HG03108 (cell line): ENCODE measurements around the gene SRMS.
"Not testable (repeated sequence)": the region's sequence is repeated elsewhere in the genome, so short reads cannot be mapped to it uniquely, and the experiment has no call there.

ENCODE experiments used
- ATAC-seq: cut with Tn5 transposase; IDR thresholded peaks from one replicate; pipeline ENCODE4 v1.9.1; 2021; ENCODE audit warnings: moderate library complexity; ENCODE audit not compliant: unreplicated experiment

Gene SRMS

DNA sequence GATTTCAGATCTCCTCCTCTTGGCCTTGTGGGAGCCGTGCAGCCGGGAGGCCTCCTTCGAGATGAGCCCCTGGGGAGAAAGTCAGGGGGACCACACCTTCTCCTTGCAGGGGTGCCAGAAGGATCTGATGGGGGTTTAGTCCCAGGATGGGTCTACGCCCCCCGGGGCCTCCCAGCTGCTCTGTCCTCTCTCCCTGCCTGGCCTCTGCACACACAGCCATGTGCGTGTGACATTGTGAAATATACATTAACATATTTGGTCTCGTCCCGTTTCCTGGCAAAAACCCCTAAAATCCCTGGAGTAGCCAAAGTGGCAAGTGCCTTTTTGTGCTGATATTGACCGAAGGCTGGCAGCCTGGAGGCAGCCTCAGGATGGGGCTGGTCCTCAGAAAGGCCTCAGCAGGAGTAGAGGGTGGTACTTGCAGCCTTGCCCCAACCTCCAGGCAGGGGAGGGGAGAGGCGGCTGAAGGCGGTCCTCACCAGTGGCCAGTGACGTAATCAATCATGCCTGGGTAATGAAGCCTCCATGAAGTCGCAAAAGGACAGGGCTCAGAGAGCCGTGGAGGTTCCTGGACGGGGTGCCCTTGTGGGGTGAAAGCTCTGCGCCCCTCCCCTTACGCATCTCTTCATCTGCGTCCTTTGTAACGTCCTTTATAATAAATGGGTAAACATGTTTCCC lies 31.6 kb upstream of the SRMS start:
- ATAC-seq = no peak

DNA sequence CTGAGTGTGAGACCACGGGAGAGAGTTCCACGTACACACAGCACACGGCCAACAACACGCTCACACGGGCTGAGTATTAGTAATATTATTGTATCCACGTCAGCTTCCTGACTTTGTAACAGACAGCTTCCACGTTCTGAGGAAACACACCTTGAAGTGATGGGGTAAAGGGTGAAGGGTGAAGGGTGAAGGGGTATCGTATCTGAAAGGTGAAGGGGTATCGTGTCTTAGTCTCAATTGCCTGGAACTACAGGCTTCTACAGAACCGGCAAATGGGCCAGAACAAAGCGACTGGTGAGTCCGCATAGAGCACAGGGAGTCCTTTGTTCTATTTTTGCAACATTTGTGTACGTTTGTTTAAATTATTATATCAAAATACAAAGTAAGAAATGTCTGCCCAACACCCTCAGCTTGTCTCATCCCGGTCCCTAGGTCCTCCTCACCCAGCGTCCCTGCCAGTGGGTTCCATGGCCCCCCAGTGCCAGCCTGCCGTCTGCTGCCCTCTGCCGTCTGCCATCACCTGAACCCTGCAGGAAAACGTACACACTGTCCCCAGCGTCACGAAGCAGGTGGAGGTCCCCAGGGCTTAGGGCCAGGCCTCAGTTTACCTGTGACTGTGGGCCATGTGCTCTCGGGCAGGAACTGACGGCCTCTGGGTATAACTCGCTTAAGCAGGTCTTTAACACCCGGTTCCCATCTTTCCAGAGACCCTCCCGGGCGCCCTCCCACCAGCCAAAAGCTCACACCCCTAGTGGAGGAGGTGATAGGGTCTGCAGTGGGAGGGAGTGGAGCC lies 30.9 kb upstream of the SRMS start:
- ATAC-seq = no peak

DNA sequence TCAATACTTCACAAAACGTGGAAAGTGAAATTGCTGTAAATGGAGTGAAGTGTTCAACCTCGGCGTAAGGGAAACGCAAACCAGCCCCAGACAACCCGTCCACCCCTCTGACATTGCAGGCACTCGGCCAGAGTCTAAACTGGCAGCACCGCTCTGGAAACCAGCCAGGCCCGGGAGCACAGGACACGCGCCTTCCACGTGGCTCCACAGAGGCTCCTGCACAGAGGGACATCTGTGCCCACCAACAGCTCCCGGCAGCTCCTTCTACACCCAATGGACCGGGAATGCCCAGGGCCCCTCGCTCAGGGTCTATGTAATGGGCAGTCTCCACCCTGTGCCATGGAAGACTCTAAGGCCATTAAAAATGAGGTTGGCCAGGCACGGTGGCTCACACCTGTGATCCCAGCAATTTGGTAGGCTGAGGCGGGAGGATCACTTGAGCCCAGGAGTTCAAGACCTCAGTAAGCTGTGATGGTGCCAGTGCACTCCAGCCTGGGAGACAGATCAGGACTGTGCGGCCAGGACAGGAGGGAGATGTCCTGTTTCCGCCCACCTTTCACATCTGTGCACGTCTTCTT lies 29.9 kb upstream of the SRMS start:
- ATAC-seq = no peak

DNA sequence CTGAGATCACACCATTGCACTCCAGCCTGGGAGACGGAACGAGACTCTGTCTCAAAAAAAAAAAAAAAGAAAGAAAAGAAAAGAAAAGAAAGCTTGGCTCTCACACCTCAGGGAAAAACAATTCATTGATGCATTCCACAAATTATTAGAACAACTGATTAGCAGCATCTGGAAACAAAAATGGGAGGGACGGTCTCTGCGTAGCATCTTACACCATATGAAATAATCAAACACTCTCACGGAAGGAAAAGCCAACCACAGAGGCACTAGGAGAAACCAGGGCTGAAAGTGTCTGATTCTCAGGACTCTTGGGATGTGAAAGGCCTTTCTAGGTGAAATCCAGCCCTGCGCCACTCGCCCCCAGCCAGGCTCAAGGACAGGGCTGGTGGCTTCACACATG lies 28.8 kb upstream of the SRMS start:
- no peak for ATAC-seq

DNA sequence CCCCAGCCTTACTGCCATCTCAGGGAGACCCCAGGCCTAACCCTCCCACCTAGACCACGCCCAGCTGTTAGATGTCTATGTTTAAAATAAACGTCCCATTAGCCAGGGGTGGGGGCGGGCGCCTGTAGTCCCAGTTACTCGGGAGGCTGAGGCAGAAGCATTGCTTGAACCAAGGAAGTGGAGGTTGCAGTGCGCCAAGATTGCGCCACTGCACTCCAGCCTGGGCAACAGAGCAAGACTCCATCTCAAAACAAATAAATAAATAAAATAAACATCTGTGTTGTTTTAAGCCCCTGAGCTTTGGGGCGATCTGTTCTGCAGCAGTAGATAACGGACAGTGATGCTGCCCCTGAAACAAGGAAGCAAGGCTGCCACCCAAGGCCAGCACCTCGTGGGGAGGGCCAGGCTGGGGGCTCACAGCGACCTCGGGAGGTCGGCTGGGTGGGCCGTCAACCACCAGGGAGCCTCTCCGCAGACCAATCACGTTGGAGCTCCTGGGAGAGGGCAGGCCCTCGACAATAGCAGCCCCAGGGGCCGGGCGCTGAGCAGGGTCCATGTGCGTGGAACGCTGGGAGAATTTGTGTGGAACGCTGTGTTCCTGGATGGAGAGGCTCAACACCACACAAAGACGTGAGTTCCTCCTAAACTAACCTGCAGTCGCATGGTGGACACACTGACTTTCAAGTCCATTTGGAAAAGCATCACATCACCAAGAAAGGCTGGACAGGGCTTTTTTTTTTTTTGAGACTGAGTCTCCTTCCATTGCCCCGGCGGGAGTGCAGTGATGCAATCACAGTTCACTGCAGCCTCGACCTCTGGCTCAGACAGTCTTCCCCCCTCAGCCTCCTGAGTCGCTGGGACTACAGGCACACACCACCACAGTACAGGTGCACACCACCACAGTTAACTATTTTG lies 27.5 kb upstream of the SRMS start:
- ATAC-seq = no peak

DNA sequence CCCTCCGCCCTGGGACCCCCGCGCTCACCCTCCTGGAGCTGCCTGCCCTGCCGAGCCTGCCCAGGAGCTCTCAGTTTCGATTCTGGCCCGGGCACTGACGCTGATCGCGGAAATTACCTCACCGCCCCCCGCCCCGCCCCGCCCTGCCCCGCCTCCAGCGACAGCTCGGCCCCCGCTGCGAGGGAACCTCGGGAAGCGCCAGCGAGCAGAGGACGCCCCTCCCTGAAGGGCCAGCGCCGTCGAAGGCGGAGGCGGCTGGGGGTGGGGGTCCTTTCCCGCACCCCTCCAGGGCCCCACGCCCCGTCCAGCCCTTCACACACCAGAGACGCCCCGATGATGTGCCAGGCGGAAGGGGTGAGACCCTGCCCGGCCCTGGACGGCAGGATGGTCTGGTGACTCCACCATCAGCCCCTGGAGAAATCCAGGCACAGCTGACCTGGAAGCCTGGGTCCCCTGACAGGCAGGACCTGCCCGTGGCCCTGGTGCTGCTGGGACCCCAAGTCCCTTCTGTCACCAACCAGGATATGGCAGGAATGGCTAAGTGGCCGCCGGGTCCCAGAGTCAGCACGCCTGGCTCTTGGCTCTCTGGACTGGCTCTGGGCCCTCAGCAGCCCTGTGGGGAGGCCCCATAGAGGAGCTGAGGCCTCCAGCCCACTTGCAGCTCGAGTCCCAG lies 26.7 kb upstream of the SRMS start, which contains the start of gene HELZ2:
Gene HELZ2, minus strand, starts transcription at position 84 of the 673 bp plus-strand sequence. CDS start 1,854 bp downstream, outside the sequence.
- peak; percentile 58 for ATAC-seq

DNA sequence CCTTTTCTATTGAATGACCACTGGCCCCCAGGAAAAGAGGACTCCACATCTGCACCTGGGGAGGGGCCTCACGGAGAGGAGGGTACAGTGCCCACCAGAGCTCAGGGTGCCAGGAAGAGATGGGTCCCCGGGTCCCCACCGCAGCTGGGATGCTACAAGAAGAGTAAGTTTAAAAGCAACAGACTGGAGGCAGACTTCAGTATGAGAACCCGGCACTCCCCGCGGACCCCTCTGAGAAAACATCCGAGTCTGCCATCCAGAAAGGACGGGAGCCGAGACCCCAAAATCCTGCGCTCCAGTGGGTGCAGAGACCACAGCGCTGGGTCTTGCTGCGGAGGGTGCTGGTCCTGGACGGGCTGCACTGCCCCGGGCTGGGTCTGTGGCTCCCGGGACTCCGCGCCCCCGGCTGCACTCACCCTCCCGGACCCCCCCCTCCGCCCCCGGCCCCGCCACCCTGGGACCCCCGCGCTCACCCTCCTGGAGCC lies 26.1 kb upstream of the SRMS start:
- ATAC-seq = no peak

DNA sequence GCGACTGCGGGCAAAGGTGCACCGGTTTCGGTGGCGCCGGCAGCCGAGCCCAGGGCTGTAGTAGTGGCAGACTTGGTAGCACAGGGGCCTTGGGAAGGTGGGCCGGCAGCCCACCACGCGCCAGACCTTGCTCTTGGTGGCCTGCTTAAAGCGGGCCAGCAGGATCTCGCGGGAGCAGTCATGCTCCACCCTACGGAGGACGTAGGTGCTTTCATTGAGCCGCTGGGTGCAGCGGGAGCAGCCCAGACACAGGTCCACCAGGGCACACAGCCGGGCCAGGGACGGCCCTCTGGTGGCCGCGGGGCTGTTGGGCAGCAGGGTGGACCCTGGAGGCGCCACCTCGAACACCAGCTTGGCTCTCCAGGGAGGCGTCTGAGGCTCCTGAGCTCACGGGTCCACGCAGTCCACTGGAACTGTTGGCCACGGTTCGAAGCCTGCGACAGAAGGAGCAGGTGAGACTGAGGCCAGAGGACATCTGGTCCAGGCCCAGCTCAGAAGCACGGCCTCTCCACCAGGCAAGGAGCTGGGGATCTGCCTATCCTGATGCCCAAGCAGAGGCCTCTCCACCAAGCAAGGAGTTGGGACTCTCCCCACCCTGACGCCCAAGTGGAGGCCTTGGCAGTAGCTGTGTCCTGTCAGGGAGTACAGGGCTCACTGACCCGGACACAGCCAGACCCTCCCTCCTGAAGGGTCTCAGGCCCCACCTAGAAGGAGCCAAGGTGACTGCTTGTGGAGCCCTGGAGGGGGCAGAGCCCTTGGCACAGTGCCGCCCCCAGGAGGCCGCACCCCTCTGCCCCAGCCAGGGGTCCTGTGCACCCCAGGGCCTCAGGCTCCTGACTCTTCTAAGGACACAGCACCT lies 25.5 kb upstream of the SRMS start:
- ATAC-seq = no peak

DNA sequence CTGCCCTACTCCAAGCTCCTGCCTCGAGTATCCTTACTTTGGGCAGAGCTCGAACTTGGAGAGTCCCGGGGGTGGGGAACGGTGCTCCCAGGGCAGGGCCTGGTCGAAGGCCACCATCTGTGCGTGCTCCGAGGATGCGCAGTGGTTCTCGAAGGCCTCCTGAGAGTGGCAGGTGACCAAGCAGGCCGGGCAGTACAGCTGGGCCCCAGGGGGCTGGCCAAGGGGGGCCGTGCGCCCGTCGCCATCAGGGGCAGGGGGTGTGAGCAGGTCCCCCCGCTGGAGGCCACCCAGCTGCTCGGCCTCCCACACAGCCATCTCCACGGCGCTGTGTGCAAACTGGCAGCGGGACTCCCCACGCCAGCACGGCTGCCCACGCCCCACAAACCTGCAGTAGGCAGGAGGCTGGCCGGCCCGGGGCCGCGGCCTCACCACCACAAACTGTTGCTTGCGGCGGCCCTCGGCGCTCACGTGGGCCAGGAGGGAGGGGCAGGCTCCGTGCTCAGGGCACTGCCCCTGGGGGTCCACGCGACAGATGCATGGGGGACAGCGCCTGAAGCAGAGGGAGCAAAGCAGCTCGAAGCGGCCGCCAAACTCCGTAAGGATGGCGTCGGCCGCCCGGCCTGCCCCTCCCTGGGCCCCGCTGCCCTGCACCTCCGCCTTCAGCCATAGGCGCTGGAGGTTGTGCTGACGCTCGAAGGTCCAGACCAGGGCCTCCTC lies 24.7 kb upstream of the SRMS start:
- ATAC-seq = no peak

DNA sequence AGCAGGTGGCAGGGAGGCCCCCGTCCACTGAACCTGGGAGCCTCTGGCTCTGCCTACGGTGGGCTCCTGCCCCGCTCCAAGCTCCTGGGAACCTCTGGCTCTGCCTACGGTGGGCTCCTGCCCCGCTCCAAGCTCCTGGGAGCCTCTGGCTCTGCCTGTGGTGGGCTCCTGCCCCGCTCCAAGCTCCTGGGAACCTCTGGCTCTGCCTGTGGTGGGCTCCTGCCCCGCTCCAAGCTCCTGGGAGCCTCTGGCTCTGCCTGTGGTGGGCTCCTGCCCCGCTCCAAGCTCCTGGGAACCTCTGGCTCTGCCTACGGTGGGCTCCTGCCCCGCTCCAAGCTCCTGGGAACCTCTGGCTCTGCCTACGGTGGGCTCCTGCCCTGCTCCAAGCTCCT lies 23.5 kb upstream of the SRMS start:
- ATAC-seq = not testable (repeated sequence)

DNA sequence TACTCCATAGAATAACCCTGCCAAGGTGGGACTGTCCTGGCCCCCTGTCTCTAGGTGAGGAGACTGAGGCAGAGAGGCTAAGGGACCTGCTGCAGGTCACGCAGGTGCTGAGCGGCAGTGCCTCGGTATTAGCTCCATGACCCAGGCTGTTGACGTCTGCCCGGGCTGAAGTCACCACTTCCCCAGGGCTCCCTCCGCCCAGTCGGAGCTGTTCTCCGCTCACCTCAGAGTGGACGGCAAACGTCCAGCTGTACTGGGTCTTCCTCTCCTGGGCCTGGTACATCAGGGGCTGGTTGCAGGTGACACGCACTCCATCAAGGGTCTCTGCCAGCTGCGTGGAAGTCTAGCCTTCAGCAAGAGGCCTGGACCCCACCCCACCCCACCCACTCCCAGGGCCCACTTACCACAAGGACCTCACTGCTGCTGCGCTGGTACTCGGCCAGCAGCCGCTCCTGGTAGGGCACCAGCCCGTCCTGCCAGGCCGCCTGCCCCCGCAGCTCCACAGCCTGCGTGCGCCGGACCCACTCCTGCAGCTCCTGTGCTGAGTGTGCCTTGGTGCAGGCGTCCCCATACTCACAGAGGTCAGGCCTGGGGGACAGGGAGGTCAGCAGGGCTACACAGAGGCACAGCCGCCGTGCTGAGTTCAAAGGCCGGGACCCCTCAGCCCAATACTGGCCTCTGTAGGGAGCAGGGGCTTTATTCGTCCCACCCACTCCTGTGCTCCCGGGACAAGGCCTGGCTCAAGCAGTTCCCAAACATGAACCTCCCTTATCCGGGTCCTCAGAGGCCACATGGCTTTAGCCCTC lies 22.9 kb upstream of the SRMS start:
- no peak for ATAC-seq

DNA sequence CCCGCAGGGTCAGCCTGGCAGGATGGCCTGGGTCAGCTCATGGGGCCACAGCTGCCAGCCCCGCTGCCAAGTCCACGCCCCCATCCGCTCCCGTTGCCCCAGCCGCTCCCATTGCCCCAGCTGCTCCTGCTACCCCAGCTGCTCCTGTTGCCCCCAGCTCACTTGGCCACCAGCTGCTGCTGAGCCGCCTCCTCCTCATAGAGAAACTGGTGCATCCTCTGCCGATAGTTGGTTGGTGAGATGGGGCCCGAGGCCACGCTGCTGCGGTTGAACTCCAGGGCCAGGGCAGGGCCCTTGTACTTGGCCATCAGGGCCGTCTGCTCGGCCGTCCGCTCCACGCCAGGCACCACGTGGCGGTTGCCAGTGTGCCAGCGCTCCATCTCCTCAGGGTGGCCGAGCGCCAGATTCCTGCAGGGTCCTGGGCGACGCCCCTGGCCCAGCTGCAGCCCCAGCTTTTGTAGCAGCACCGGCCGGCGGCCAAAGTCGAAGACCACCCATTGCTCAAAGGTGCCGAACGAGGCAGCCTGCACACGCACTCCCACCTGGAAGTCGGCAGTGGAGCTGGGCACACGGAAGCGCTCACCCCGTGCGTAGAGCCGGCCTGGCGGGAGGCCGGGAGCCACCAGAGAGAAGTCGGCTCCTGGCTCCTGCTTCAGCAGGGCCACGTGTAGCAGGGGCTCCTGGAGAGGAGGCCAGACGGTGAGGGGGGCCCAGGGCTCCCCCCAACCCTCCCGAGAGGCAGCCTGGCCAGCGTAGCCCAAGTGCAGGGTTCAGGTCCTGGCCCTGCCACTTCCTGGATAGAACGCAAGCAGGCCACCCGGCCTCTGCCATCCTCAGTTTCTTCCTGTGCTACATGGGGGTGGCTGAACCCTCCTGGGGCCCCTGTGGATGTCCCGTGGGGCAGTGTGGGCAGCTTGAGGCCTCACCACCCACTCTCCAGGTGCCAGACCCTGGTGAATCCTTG lies 21.7 kb upstream of the SRMS start:
- ATAC-seq = no peak

DNA sequence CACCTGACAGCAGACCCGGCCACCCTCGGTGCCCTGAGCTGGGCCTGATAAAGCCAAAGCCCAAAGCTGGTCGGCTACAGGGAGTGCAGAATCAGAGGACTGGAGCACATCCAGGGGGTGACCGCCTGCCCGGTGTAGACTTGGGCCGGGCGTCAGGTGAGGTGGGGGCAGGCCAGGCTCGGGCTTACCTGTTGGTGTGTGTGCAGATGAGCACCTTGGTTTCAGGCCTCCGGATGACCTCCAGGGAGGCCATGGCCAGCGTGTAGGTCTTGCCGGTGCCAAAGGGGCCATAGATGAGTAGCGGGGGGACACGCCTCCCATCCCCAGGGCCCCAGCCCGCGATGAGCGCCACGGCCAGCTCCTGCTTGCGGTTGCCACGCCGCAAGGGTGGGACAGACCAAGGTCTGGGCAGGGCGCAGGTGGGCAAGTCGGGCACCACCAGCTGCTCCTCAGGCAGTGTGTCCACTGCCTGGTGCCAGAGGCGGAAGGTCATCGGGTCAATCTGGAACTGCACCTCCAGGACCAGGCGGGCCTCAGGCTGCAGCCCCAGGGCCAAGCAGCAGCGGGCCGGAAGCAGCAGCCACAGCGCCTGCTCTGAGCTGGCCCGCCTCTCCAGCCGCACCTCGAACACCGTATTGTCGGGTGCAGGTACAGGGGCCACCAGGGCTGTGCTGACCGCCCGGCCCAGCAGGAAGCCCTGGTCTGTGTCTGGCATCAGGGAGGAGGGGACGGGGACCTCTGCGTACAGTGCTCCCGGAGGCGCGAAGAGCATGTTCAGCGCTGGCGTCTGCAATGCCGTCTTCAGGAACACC lies 20.8 kb upstream of the SRMS start:
- ATAC-seq = no peak

DNA sequence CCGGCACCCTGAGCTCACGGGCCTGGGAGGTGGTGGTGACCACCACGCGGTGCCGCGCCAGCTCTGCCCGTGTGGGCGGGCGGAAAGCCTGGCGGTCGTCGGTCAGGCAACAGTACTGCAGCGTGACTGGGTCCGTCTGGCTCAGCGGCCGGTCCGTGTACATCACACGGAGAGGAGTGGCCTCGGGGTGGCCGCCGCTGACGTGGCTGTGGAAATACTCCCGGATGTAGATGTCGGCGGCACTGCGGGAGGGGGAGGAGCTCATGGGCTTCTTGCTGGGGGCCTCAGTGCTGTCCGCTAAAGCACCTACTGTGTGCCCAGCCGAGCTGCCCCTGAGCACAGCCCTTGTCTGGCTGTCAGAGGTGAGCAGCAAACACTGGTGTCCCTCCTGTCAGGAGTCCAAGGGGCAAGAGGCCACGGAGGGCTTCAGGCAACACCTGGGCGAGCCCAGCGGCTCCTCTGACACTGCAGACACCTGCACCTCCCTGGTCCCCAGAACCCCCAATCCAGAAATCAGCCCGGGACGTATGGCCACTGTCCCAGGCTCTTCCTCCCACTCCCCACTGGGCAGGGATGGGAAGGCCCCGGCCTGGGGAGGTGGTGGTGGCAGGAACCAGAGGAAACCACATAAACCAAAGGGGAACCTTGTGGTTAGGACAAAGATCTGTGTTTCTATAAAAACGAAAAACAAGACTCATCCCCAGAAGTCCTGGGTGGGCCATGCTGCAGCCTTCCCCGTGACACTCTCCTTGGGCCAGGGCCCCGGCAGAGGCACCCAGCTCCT lies 20.0 kb upstream of the SRMS start:
- ATAC-seq = peak; percentile 59

DNA sequence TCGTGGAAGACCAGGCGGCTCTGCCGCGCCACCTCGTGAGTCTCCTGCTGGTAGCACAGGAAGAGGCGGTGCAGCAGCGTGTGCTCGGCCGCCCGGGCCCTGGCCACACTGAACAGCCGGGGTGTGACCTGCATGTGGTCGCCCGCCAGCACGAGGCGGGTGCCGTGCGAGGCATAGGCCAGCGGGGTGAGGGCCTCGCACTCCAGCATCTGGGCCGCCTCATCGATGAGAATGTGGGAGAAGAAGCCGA lies 19.5 kb upstream of the SRMS start:
- ATAC-seq = no peak
